C4-2B (cell line): ENCODE measurements around the gene PTEN.

Source experiments
- ZFX ChIP-seq: fragments of 450-650 bp; IDR thresholded peaks from 2 replicates; pipeline ENCODE4 v1.6.1; 2017
- TF ChIP-seq, protein P1 (sequence below): fragments of 450-650 bp; conservative IDR thresholded peaks from 2 replicates; pipeline ENCODE4 v1.5.1; 2017; ENCODE audit warnings: mild to moderate bottlenecking

DNA sequence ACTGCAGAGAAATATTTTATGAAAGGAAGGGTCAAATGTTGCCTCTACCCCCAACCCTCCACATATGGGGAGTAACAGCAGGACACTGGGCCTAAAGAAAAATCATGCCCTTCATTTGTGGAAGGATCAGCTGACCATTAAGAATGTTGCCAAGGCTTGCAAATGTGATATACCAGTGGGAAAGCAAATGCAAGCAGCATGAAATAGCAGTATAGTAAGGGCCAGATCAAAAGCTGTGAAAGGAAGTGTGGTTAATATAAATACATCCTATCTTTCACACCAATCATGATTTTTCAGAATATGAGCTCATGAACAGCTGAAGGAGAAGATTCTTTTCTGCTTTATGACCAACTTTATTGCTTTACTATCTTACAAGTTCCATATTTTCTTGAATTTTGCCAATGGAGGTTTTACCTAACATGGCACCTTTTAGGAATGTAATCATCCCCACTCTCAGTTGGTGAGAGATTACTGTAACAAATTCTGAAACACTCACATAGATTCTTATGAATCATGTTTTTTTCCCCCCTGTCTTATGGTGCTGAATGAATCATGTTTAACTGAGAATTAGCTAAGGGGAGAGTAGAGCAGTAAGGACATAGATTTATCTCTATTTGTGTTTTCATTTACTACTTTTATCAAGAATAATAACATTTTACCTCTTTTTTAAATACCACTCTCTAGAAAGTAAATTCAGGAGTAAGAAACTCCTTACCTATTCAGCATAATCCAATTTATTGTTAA, 33.3 kb upstream of the PTEN start:
- TF ChIP-seq, protein P1, sequence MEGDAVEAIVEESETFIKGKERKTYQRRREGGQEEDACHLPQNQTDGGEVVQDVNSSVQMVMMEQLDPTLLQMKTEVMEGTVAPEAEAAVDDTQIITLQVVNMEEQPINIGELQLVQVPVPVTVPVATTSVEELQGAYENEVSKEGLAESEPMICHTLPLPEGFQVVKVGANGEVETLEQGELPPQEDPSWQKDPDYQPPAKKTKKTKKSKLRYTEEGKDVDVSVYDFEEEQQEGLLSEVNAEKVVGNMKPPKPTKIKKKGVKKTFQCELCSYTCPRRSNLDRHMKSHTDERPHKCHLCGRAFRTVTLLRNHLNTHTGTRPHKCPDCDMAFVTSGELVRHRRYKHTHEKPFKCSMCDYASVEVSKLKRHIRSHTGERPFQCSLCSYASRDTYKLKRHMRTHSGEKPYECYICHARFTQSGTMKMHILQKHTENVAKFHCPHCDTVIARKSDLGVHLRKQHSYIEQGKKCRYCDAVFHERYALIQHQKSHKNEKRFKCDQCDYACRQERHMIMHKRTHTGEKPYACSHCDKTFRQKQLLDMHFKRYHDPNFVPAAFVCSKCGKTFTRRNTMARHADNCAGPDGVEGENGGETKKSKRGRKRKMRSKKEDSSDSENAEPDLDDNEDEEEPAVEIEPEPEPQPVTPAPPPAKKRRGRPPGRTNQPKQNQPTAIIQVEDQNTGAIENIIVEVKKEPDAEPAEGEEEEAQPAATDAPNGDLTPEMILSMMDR = no peak
- no peak for TF ChIP-seq ZFX
